ENCODE data around the gene E2F7. TPM values are rescaled to one million over a fixed set of nuclear protein-coding genes. Genes with fewer than 3 reads are reported as not detected.

The E2F7 gene
- total RNA-seq, 1 donor from 2014 or later = 25.7 TPM

- no peaks in the 10 kb centered on the region for H3K27me3 Mint-ChIP-seq (ENCODE audit: low read depth)
- H3K36me3 Mint-ChIP-seq (ENCODE audit: low read depth) = peaks cover 31% of the 10 kb centered on the region
- H3K9me3 Mint-ChIP-seq = no peaks in the 10 kb centered on the region
- no peaks in the 10 kb centered on the region for H3K4me1 Mint-ChIP-seq
- H3K27ac Mint-ChIP-seq (ENCODE audit: unreplicated experiment) = no peak overlapping the region
- H3K4me3 Mint-ChIP-seq = no peak overlapping the region
- DNase-seq (ENCODE audit: low read depth, low spot score) = no peak
- TF ChIP-seq CTCF (conservative IDR thresholded peaks at IDR 0.05) = no peak
Measured at GRCh38 chr12:77044721-77045120, 20.6 kb downstream of the E2F7 start.

- DNase-seq (ENCODE audit: low read depth, low spot score) = no peak
- H3K4me1 Mint-ChIP-seq = no peaks in the 10 kb centered on the region
- H3K36me3 Mint-ChIP-seq (ENCODE audit: low read depth) = peaks cover 47% of the 10 kb centered on the region
- peaks cover 10% of the 10 kb centered on the region for H3K9me3 Mint-ChIP-seq
- H3K27ac Mint-ChIP-seq (ENCODE audit: unreplicated experiment) = no peak overlapping the region
- H3K27me3 Mint-ChIP-seq (ENCODE audit: low read depth) = no peaks in the 10 kb centered on the region
- H3K4me3 Mint-ChIP-seq = no peak overlapping the region
- TF ChIP-seq CTCF (conservative IDR thresholded peaks at IDR 0.05) = no peak
Measured at GRCh38 chr12:77042833-77043232, 22.5 kb downstream of the E2F7 start.

DNA sequence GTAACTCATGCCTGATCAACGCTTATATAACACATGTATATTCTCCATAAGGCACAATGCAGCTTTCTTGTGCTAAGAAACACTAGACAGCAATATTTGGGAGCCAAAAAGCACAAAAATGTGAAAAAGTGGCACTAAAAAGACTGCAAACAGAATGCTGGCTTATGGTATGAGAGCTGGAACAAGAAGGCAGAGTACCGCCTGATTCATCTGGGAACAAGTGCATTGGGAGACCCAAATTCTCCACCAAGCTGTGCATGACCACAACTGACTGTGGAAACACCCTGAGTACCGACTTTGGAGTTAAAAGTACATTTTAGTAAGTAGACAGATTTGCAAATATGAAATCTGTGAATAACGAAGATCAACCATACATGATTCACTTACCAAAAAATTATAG lies 25.1 kb downstream of the E2F7 start:
- no peaks in the 10 kb centered on the region for H3K4me1 Mint-ChIP-seq
- H3K27ac Mint-ChIP-seq (ENCODE audit: unreplicated experiment) = no peak overlapping the region
- H3K4me3 Mint-ChIP-seq = no peak overlapping the region
- DNase-seq (ENCODE audit: low read depth, low spot score) = no peak
- H3K9me3 Mint-ChIP-seq = peaks cover 15% of the 10 kb centered on the region
- H3K36me3 Mint-ChIP-seq (ENCODE audit: low read depth) = peaks cover 59% of the 10 kb centered on the region
- H3K27me3 Mint-ChIP-seq (ENCODE audit: low read depth) = no peaks in the 10 kb centered on the region
- TF ChIP-seq CTCF (conservative IDR thresholded peaks at IDR 0.05) = no peak

DNA sequence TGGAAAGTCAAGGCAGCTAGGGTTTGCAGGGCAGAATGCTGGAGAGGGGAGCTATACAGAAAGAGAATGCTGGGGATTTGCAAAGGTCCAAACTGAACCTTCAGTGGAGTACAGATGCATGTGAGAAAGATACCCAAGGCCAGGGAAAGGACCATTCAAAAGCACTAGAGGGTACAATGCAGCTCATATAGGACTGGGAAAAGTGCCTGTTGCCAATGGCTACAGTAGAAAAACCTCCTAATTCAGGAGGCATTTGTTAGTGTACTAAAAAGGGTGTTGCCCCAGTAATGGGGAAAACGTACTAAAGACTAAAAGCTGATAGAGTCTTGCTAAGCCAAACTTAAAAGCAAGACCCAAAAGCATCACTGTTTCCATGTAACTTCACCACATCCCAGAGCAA lies 30.1 kb downstream of the E2F7 start:
- DNase-seq (ENCODE audit: low read depth, low spot score) = no peak
- H3K9me3 Mint-ChIP-seq = peaks cover 15% of the 10 kb centered on the region
- H3K4me3 Mint-ChIP-seq = no peak overlapping the region
- H3K27me3 Mint-ChIP-seq (ENCODE audit: low read depth) = no peaks in the 10 kb centered on the region
- H3K36me3 Mint-ChIP-seq (ENCODE audit: low read depth) = peaks cover 50% of the 10 kb centered on the region
- no peak overlapping the region for H3K27ac Mint-ChIP-seq (ENCODE audit: unreplicated experiment)
- no peak for TF ChIP-seq CTCF (conservative IDR thresholded peaks at IDR 0.05)
- no peaks in the 10 kb centered on the region for H3K4me1 Mint-ChIP-seq

DNA sequence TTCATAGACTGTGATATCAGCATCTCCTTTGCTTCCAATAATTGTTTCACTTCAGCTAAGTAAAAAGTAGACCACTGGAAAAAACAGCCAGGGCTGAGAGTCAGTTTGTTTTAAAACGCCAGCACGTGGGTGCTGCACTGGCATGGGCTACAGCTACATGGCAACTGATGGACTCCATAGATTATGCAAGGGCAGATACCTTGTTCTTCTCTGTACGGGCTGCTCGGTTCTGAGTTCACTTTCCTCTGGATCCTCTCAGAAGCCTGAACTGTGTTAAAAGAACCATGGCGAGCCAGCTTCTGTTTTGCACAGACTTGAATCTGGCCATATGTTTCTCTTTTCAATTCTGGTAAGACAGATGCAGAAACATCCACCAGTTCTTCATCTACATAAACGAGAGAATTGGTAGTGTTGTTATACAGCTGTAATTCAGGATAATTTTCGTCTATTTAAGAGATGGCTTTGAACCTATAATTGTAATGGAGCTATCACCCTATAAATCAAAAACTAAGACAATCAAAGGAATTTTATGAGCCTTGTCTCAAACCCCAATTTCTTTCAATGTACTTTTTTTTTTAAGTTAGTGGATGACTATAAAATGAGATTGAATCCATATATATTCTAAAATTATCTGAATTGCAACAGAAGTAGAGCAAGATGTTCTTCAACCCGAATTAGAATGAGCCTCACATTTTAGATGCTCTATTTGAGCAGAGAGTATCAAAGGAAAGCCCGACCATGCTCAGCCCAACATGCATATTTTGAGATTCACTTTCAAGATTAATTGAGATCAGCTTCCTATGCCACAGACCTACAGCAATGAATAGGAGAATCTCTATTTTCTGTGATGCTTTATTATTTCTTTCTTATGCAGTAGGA lies 31.5 kb downstream of the E2F7 start:
- H3K9me3 Mint-ChIP-seq = peaks cover 11% of the 10 kb centered on the region
- TF ChIP-seq CTCF (conservative IDR thresholded peaks at IDR 0.05) = no peak
- DNase-seq (ENCODE audit: low read depth, low spot score) = no peak
- peaks cover 39% of the 10 kb centered on the region for H3K36me3 Mint-ChIP-seq (ENCODE audit: low read depth)
- H3K27me3 Mint-ChIP-seq (ENCODE audit: low read depth) = no peaks in the 10 kb centered on the region
- H3K27ac Mint-ChIP-seq (ENCODE audit: unreplicated experiment) = no peak overlapping the region
- no peak overlapping the region for H3K4me3 Mint-ChIP-seq
- H3K4me1 Mint-ChIP-seq = no peaks in the 10 kb centered on the region

Measured in neural crest cell (in vitro differentiated cells).